NCI-H1930 (cell line): ENCODE results near the gene CCDC158.

Experiments used
- DNase-seq, 2 experiments: peaks; one replicate each; lab custom pipeline; 2025; lab: John Stamatoyannopoulos, UW

CCDC158 gene

DNA sequence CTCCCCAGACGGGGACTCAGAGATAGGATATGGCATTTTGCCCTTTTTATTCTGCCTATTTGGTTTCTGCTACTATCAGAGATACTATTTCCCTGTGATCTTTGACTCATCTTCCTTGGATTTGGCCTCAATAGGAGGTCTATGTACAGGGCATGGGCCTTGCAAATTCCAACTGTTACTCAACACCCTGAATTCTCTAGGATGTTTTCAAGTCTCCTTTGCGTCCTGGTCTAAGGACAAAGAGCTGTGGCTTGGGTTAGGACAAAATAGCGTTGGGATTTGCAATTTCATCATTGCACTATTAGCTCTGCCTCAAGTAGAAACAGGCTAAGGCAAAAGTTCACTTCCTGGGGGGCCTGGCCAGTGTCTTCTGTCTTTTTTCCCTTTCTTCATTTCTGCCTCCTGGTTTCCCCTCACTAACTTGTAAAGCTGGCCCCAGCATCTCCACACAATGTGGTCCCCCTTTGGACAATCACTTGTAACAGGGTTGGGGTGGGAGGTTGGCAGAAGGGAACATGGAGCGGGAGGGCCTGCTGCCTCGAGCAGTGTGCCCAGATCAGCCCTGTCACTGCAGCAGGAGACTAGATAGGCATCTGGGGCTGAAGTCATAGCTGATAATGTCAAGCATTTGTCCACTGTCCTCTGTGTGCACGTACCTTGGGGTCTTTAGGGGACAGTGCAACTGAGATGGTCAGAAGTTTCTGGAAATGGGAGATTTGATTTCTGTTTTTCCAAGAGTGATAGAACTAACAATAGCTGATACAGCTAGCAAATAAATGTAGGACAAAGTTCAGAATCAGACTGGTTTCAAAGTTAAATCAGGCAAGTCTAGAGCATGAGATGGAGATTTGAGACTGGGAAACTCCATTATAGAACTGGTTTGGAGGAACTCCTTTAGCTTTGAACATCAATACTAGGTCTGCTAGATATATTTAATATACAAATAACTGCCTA, 140.2 kb downstream of the CCDC158 start:
- no peak for DNase-seq

DNA sequence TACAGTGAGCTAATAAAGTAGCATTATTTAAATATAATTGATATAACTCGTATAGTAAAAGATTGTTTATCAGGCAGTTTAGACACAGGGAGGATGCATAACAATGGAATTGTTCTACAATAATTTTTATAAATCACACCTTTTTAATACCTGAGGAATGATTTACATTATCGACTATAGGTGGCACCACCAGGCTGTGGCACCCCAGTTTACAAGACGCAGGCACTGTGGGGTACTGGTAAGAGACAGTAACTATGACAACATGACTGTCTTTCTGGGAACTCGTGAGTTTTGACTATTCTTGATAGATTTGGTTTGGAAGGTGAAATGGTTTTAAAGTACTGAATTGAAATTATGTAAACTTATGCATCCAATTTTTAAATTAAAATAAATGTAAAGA, 141.5 kb downstream of the CCDC158 start:
- DNase-seq = no peak

- no peak for DNase-seq
Measured at GRCh38 chr4:76278583-76278982, 142.4 kb downstream of the CCDC158 start.

DNA sequence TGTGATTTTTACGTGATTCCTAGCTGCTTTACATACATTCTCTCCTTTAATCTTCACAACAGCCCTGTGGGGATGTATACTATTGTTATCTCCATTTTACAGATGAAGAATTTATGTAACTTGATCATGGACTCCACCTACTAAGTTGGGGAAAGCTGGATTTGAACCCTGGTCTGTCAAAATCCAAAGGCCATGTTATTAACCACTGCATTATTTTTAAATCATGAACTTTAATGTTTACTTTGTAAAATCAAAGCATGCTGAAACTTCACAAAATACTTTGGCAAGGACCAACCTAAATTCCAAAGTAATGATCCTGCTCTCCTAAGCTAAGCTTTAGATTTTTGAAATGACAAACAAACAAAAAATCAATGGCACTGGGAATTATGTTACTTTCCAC, 143.3 kb downstream of the CCDC158 start:
- DNase-seq = no peak

DNA sequence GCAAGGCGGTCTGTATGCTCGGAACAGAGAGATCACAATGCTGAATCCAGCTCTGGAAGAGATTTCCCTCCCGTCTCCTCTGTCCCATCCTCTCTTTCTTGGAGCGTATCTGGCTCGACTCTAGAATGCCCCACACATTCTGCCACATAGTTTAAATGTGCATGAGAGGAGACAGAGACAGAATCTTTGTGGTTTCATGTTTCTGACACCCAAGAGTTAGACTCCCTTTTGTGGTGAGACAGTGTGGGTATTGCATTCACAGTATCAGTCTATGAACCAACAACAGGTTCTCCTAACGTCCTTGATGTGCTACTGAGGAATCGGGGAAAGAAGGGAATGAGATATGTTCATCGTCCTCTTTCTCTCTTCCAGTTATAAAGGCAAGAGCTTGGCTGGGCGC, 144.1 kb downstream of the CCDC158 start:
- no peak for DNase-seq

DNA sequence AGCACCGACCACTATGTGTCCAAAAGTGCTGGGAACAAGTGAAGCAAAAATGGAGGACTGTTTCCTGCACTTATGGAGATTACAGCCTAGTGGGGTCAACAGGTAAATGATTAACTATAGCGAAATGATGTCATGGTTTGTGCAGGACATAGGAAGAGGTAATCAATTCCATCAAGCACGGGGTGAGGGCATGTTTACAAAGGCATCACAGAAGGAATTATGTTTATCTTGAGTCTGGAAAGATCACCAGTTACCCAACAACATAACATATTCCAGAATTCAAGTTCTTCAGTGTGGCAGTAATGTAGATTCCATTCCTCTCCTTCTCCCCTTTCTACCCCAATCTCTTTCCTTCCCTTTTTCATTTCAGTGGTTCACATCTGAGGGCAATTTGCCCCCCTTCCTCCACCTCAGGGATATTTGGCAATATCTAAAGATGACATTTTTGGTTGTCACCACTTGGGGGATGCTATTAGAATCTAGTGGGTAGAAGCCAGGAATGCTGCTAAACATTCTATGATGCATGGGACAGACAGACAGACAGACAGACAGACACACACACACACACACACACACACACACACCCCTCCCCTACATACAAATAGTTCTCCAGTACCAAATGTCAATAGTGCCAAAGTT, 145.3 kb downstream of the CCDC158 start:
- DNase-seq = no peak

DNA sequence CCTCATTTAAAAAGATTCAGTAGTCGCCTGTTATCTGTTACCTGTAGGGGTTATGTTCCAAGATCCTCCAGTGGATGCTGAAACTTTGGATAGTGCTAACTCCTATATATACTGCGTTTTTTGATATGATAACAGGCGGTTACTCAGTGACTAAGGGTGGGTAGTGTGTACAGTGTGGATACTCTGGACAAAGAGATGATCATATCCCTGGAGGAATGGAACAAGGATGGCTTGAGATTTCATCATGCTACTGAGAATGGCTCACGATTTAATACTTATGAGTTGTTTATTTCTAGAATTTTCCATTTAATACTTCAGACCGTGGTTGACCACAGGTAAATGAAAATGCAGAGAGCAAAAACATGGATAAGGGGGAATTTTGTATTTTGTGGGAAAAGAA, 147.9 kb downstream of the CCDC158 start:
- DNase-seq = peak in 1 of 2 experiments; percentile 32

DNA sequence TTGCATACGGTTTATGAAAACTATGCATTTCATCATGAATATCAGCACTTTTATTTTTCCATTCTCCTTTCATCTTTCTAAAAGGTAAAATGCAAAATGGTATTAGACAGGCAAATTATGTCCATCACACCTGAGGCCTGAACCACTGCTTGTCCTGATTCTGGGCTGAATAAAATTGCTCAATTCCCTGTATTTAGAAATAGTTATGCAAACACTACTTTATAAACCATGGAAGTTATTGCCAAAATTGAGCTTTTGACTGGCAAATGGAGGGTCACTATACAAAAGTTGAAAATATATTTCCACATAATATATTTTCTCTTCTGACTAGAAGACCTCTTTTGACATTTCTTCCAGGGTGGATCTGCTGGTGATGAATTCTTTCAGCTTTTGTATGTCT, 148.4 kb downstream of the CCDC158 start:
- no peak for DNase-seq

DNA sequence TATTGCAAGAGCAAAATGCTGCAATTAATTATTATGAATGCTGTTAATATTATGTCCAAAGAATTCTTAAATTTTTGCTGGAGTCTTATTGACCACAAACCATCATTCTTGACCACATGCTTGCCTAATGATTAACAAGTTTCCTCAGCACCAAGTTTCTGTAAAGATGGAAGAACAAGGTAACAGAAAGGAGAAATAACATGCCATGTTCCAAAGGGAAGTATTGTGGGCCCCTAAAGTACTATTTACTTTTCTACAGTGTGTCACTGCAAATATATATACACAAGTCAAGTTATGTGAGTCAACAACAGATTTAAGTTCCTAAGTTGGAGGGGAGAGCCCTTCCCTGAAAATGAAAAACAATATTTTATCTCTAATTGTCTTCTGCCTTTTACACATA, 148.9 kb downstream of the CCDC158 start:
- no peak for DNase-seq

DNA sequence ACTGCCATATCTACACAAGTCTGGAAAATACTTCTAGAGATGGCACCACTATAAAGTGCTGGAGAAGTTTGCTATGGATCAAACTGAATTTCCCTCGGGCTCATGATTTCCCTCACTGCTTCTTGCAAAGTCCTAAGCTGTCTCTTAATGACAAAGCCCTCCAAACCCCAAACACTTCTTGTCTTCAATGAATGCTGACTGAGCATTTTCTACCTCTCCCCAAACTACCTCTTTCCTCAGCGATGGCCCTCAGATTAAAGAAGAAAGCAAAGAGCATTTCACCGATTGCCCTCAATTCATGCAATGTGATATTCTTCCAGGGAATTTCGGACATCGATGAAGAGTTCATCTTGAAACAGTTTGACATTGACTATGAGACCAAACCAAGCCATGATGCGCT, 149.7 kb downstream of the CCDC158 start:
- no peak for DNase-seq

DNA sequence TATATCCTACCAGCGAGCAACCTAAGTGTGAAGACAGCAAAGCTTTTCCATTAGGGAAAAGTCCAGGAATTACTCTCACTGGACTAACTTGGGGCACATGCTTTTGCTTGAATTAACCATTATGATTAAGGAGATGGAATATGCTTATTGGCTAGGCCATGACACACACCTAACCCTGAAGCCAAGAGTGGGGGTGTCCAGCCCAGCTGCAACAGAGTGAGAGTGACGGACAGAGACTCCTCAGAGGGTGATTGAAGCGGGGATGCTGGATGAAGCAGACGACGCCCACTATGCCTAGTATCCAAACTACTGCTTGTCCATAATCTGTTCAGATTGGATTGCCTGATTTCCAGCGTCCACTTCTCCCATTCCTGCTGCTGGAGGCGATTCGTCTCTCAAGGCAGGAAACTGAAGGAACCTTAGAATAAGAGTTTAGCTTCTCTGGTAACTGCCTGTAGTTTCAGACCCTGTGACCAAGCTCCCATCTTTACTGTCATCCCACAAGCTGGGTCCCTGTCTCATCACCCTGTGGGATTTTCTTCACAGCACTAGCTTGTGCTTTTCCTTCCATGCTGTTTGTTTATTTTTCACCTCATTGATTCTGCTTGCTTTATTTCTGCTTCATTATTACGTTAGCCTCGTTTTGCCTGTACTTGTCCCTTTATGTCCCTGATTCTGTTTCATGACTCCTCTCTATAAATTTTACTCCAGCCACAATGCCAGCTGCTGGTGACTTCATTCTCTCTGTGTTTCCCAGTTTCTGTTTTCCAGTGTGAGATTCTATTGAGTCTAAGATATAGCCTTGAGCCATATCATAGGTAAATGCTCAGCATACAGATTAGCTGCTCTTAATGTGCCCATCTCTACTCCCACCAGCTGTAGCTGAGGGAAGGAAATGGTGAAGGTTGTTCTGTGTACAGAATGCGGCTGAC, 150.4 kb downstream of the CCDC158 start:
- no peak for DNase-seq

GRCh38 chr4:76267811-76268210, 153.1 kb downstream of the CCDC158 start:
- no peak for DNase-seq

GRCh38 chr4:76266627-76267026, 154.3 kb downstream of the CCDC158 start:
- DNase-seq = no peak

- DNase-seq = no peak
Measured at GRCh38 chr4:76265631-76266218, 155.2 kb downstream of the CCDC158 start.
